Mononuclear cell (primary cell): Measurements from ENCODE around the gene RPE65. TPM values are rescaled to one million over a fixed set of nuclear protein-coding genes. Genes with fewer than 3 reads are reported as not detected.
"Not testable (repeated sequence)": the region's sequence is repeated elsewhere in the genome, so short reads cannot be mapped to it uniquely, and the experiment has no call there.

ENCODE experiments used
- H3K27me3 ChIP-seq: 2 replicates; pipeline ENCODE4 v1.6.0; 2011; ENCODE audit warnings: low read length, control low read depth; ENCODE audit not compliant: insufficient read depth
- H3K4me1 ChIP-seq: 2 replicates; pipeline ENCODE4 v1.5.1; 2011; ENCODE audit warnings: mild to moderate bottlenecking, low read length, control low read depth; ENCODE audit not compliant: insufficient read depth
- H3K4me3 ChIP-seq: 2 replicates; pipeline ENCODE4 v1.5.1; 2011; ENCODE audit warnings: mild to moderate bottlenecking, low read length, moderate library complexity
- H3K9me3 ChIP-seq: 2 replicates; pipeline ENCODE4 v1.5.1; 2011; ENCODE audit warnings: low read depth, mild to moderate bottlenecking, control low read depth, low read length
- total RNA-seq: library from RNA; depleted of rRNA; stranded (reverse); fragments of >200 nt; gene quantifications from one replicate; pipeline ENCODE4 v1.2.3, GENCODE V29; 2012

Gene RPE65
- total RNA-seq, 1 donor: 0.10 TPM

GRCh38 chr1:68429233-68429808 is 20.4 kb downstream of the RPE65 start:
- Histone ChIP-seq H3K4me3 (no peak overlapping the region), H3K27me3 (no peaks in the 10 kb centered on the region), H3K9me3 (no peaks in the 10 kb centered on the region), H3K4me1 (peaks cover 26% of the 10 kb centered on the region)

- Histone ChIP-seq H3K9me3 (no peaks in the 10 kb centered on the region), H3K4me1 (peaks cover 15% of the 10 kb centered on the region), H3K4me3 (no peak overlapping the region), H3K27me3 (no peaks in the 10 kb centered on the region)
These were observed 23.2 kb downstream of the RPE65 start for GRCh38 chr1:68426594-68426993.

DNA sequence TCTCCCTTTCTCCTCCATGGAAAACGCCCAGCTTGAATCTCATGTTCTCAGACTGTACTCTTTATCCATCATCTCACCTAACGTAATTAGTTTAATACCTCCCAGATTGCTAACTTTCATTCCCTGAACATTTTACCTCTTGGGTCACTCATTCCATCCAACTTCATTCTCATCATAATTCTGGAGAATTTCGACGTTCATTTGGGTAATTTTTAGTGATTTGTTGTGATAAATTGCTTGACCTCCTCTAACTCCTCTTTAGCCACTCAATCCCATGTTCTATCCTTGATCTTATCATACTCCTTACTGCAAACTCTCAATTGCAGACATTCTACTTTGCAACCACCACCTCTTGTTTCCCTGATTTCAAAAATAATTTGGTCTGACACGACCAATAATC is 28.4 kb downstream of the RPE65 start:
- Histone ChIP-seq H3K9me3 (no peaks in the 10 kb centered on the region), H3K4me1 (no peaks in the 10 kb centered on the region), H3K27me3 (no peaks in the 10 kb centered on the region), H3K4me3 (no peak overlapping the region)

DNA sequence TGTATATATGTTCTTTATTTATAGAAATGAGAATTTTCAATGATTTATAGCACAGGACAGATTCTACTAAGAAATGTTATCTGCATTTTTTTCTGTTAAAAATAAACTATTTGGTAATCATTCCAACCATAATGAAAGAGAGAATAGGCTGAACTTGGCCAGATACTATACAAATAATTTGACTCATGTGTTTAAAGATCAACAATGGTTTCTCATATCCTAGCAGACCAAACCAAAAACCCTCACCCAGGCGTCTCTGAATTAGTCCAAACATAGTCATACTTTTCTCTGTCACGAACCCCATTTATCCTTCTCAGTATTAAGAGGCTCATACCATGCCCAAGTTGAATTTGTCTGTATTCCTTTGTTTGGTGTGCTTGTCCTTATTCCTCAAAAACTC is 40.3 kb downstream of the RPE65 start:
- Histone ChIP-seq H3K27me3 (no peaks in the 10 kb centered on the region), H3K4me3 (no peak overlapping the region), H3K4me1 (no peaks in the 10 kb centered on the region), H3K9me3 (no peaks in the 10 kb centered on the region)

GRCh38 chr1:68401506-68401905 is 48.2 kb downstream of the RPE65 start:
- H3K9me3 ChIP-seq: no peaks in the 10 kb centered on the region
- H3K27me3 ChIP-seq: no peaks in the 10 kb centered on the region
- H3K4me3 ChIP-seq: no peak overlapping the region
- H3K4me1 ChIP-seq: no peaks in the 10 kb centered on the region

- not testable (repeated sequence) for H3K9me3 ChIP-seq, H3K27me3 ChIP-seq, H3K4me3 ChIP-seq, H3K4me1 ChIP-seq
These were observed 54.2 kb downstream of the RPE65 start for GRCh38 chr1:68395575-68395974.

- not testable (repeated sequence) for H3K27me3 ChIP-seq, H3K4me1 ChIP-seq, H3K9me3 ChIP-seq, H3K4me3 ChIP-seq
These were observed 57.3 kb downstream of the RPE65 start for GRCh38 chr1:68392474-68392873.

GRCh38 chr1:68385798-68386524 is 63.8 kb downstream of the RPE65 start:
- H3K4me1 ChIP-seq, H3K9me3 ChIP-seq, H3K4me3 ChIP-seq, H3K27me3 ChIP-seq: not testable (repeated sequence)

GRCh38 chr1:68384872-68385411 is 64.8 kb downstream of the RPE65 start:
- Histone ChIP-seq H3K4me1 (no peaks in the 10 kb centered on the region), H3K27me3 (no peaks in the 10 kb centered on the region), H3K9me3 (no peaks in the 10 kb centered on the region), H3K4me3 (no peak overlapping the region)

- H3K27me3 ChIP-seq: no peaks in the 10 kb centered on the region
- no peaks in the 10 kb centered on the region for H3K9me3 ChIP-seq
- H3K4me3 ChIP-seq: no peak overlapping the region
- no peaks in the 10 kb centered on the region for H3K4me1 ChIP-seq
These were observed 65.4 kb downstream of the RPE65 start for GRCh38 chr1:68384321-68384813.

GRCh38 chr1:68383092-68383491 is 66.7 kb downstream of the RPE65 start:
- no peaks in the 10 kb centered on the region for H3K4me1 ChIP-seq
- H3K4me3 ChIP-seq: no peak overlapping the region
- no peaks in the 10 kb centered on the region for H3K9me3 ChIP-seq
- no peaks in the 10 kb centered on the region for H3K27me3 ChIP-seq

- no peaks in the 10 kb centered on the region for H3K9me3 ChIP-seq
- no peaks in the 10 kb centered on the region for H3K4me1 ChIP-seq
- H3K27me3 ChIP-seq: no peaks in the 10 kb centered on the region
- H3K4me3 ChIP-seq: no peak overlapping the region
These were observed 70.7 kb downstream of the RPE65 start for GRCh38 chr1:68379085-68379478.

Other genes starting within 250 kb of the RPE65 start
- gene WLS, start 217.4 kb downstream of the RPE65 start, total RNA-seq: 4.7 TPM
- 0.10 TPM for gene DEPDC1, start 47.1 kb upstream of the RPE65 start, total RNA-seq